SH-SY5Y (cell line): ENCODE data around the gene MED13L.

Source experiments
- GATA2 ChIP-seq: IDR thresholded peaks from 2 replicates; pipeline ENCODE4 v1.6.1; 2011; ENCODE audit warnings: mild to moderate bottlenecking, low read depth, low read length
- GATA3 ChIP-seq: IDR thresholded peaks from 2 replicates; pipeline ENCODE4 v1.6.1; 2011; ENCODE audit warnings: low read depth, mild to moderate bottlenecking, low read length, moderate library complexity

GRCh38 chr12:116220756-116221155 is 56.7 kb downstream of the MED13L start:
- no peak for TF ChIP-seq GATA2
- no peak for TF ChIP-seq GATA3
